Cardiac fibroblast (primary cell): ENCODE data around the gene PKHD1.

Source experiments
- DNase-seq, 2 donors: peaks; one replicate each; pipeline versions ENCODE4 v3.0.0 to v3.0.0-alpha.2; 2010; ENCODE audit warnings: low read depth in 2 of 2
- H3K4me3 ChIP-seq, 2 donors: replicated peaks in 1 of 2; 1 replicate in 1 of 2; 2 replicates in 1 of 2; pipeline ENCODE4 v1.5.1; 2011; ENCODE audit warnings: low read depth in 2 of 2, low read length in 2 of 2, mild to moderate bottlenecking in 2 of 2, moderate library complexity in 1 of 2
- CTCF ChIP-seq: IDR thresholded peaks from one replicate; pipeline ENCODE4 v1.5.1; 2011; ENCODE audit warnings: low read depth, mild to moderate bottlenecking, low read length, inconsistent platforms

The PKHD1 gene

GRCh38 chr6:51891784-51892183 is 195.6 kb downstream of the PKHD1 start:
- H3K4me3 ChIP-seq, result no peak overlapping the region
- no peak for DNase-seq
- no peak for TF ChIP-seq CTCF

- TF ChIP-seq CTCF, result no peak
- no peak for DNase-seq
- no peak overlapping the region for H3K4me3 ChIP-seq
These were observed 199.6 kb downstream of the PKHD1 start for GRCh38 chr6:51887859-51888258.

- DNase-seq, result no peak
- H3K4me3 ChIP-seq, result no peak overlapping the region
- no peak for TF ChIP-seq CTCF
These were observed 201.5 kb downstream of the PKHD1 start for GRCh38 chr6:51885957-51886356.

GRCh38 chr6:51868591-51869355 is 218.6 kb downstream of the PKHD1 start:
- DNase-seq, result no peak
- TF ChIP-seq CTCF, result no peak
- no peak overlapping the region for H3K4me3 ChIP-seq

- no peak for DNase-seq
- no peak overlapping the region for H3K4me3 ChIP-seq
- TF ChIP-seq CTCF, result no peak
These were observed 220.5 kb downstream of the PKHD1 start for GRCh38 chr6:51866867-51867266.

- no peak for DNase-seq
- no peak for TF ChIP-seq CTCF
- H3K4me3 ChIP-seq, result no peak overlapping the region
These were observed 221.4 kb downstream of the PKHD1 start for GRCh38 chr6:51865996-51866395.

- no peak overlapping the region for H3K4me3 ChIP-seq
- no peak for TF ChIP-seq CTCF
- DNase-seq, result no peak
These were observed 222.2 kb downstream of the PKHD1 start for GRCh38 chr6:51865176-51865575.
